Activated T-cell treated with anti-CD3 and anti-CD28 coated beads, Interleukin-2, amount 50 U/mL, for 24 hours (primary cell): ENCODE measurements around the gene MESP1.
"Not testable (repeated sequence)": the region's sequence is repeated elsewhere in the genome, so short reads cannot be mapped to it uniquely, and the experiment has no call there.

Source experiments
- DNase-seq: peaks from one replicate; pipeline ENCODE4 v3.0.0-alpha.2; 2020
- H3K27ac Mint-ChIP-seq: 2 replicates; pipeline ENCODE4 v1.8.0; 2020; ENCODE audit warnings: mild to moderate bottlenecking, mixed read lengths
- H3K27me3 Mint-ChIP-seq: 2 replicates; pipeline ENCODE4 v1.8.0; 2020; ENCODE audit warnings: mixed read lengths
- H3K36me3 Mint-ChIP-seq: 2 replicates; pipeline ENCODE4 v1.8.0; 2020; ENCODE audit warnings: low read depth, mixed read lengths
- H3K4me1 Mint-ChIP-seq: 2 replicates; pipeline ENCODE4 v1.8.0; 2020; ENCODE audit warnings: low read depth, mixed read lengths
- H3K4me3 Mint-ChIP-seq: 2 replicates; pipeline ENCODE4 v1.8.0; 2020; ENCODE audit warnings: mild to moderate bottlenecking, moderate library complexity, mixed read lengths
- H3K9me3 Mint-ChIP-seq: 2 replicates; pipeline ENCODE4 v1.8.0; 2020; ENCODE audit warnings: mixed read lengths

The MESP1 gene

GRCh38 chr15:89784686-89784960 lies 33.6 kb upstream of the MESP1 start:
- H3K36me3 Mint-ChIP-seq, result no peaks in the 10 kb centered on the region
- no peak overlapping the region for H3K27ac Mint-ChIP-seq
- H3K27me3 Mint-ChIP-seq, result peaks cover 15% of the 10 kb centered on the region
- no peak for DNase-seq
- peaks cover 8% of the 10 kb centered on the region for H3K9me3 Mint-ChIP-seq
- H3K4me3 Mint-ChIP-seq, result no peak overlapping the region
- H3K4me1 Mint-ChIP-seq, result peaks cover 15% of the 10 kb centered on the region

GRCh38 chr15:89783861-89784685 lies 33.0 kb upstream of the MESP1 start:
- no peak for DNase-seq
- Mint-ChIP-seq H3K9me3 (peaks cover 8% of the 10 kb centered on the region), H3K4me3 (no peak overlapping the region), H3K27me3 (peaks cover 19% of the 10 kb centered on the region), H3K36me3 (no peaks in the 10 kb centered on the region), H3K27ac (no peak overlapping the region), H3K4me1 (peaks cover 15% of the 10 kb centered on the region)

GRCh38 chr15:89783111-89783860 lies 32.2 kb upstream of the MESP1 start:
- H3K9me3 Mint-ChIP-seq, result peaks cover 7% of the 10 kb centered on the region
- DNase-seq, result no peak
- H3K4me1 Mint-ChIP-seq, result peaks cover 15% of the 10 kb centered on the region
- H3K27me3 Mint-ChIP-seq, result peaks cover 23% of the 10 kb centered on the region
- no peaks in the 10 kb centered on the region for H3K36me3 Mint-ChIP-seq
- no peak overlapping the region for H3K27ac Mint-ChIP-seq
- H3K4me3 Mint-ChIP-seq, result no peak overlapping the region

- not testable (repeated sequence) for H3K36me3 Mint-ChIP-seq, H3K27ac Mint-ChIP-seq, DNase-seq, H3K4me3 Mint-ChIP-seq, H3K9me3 Mint-ChIP-seq
- Mint-ChIP-seq H3K4me1 (peaks cover 15% of the 10 kb centered on the region), H3K27me3 (peaks cover 27% of the 10 kb centered on the region)
These were observed 31.5 kb upstream of the MESP1 start for GRCh38 chr15:89782619-89782950.

GRCh38 chr15:89781891-89782618 lies 31.0 kb upstream of the MESP1 start:
- H3K27ac Mint-ChIP-seq, result no peak overlapping the region
- H3K4me1 Mint-ChIP-seq, result peaks cover 15% of the 10 kb centered on the region
- DNase-seq, result no peak
- H3K36me3 Mint-ChIP-seq, result no peaks in the 10 kb centered on the region
- peaks cover 32% of the 10 kb centered on the region for H3K27me3 Mint-ChIP-seq
- no peak overlapping the region for H3K4me3 Mint-ChIP-seq
- H3K9me3 Mint-ChIP-seq, result no peaks in the 10 kb centered on the region

DNA sequence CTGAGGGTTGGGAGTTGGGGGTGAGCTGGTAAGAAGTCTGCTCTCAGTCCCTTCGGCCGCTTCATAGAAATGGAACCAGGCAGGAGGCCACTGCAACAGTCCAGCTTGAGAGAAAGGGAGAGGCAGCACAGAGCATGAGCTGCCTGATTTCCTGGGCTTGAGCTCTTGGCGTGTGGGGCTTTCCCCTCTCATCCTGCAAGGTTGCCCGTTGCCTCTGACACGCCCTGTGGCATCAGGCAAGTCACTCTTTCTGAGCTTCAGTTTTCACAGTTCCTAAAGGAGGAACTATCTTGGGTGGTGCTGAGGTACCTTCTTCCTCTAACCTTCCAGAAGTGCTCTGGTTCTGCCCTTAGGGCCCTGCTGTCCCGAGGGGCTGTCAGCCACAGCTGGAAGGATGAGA lies 30.0 kb upstream of the MESP1 start:
- no peak for DNase-seq
- H3K4me3 Mint-ChIP-seq, result no peak overlapping the region
- no peak overlapping the region for H3K27ac Mint-ChIP-seq
- no peaks in the 10 kb centered on the region for H3K36me3 Mint-ChIP-seq
- no peaks in the 10 kb centered on the region for H3K9me3 Mint-ChIP-seq
- peaks cover 37% of the 10 kb centered on the region for H3K27me3 Mint-ChIP-seq
- H3K4me1 Mint-ChIP-seq, result peaks cover 17% of the 10 kb centered on the region

GRCh38 chr15:89780601-89781000 lies 29.6 kb upstream of the MESP1 start:
- H3K4me3 Mint-ChIP-seq, result no peak overlapping the region
- H3K9me3 Mint-ChIP-seq, result no peaks in the 10 kb centered on the region
- DNase-seq, result no peak
- peaks cover 17% of the 10 kb centered on the region for H3K4me1 Mint-ChIP-seq
- H3K36me3 Mint-ChIP-seq, result no peaks in the 10 kb centered on the region
- peaks cover 39% of the 10 kb centered on the region for H3K27me3 Mint-ChIP-seq
- H3K27ac Mint-ChIP-seq, result peak overlapping the region; percentile 1

- Mint-ChIP-seq H3K9me3 (no peaks in the 10 kb centered on the region), H3K36me3 (no peaks in the 10 kb centered on the region), H3K4me1 (peaks cover 17% of the 10 kb centered on the region), H3K4me3 (no peak overlapping the region), H3K27me3 (peaks cover 45% of the 10 kb centered on the region), H3K27ac (no peak overlapping the region)
- DNase-seq, result no peak
These were observed 27.8 kb upstream of the MESP1 start for GRCh38 chr15:89778861-89779260.

- Mint-ChIP-seq H3K4me1 (peaks cover 17% of the 10 kb centered on the region), H3K9me3 (no peaks in the 10 kb centered on the region), H3K27ac (no peak overlapping the region), H3K36me3 (no peaks in the 10 kb centered on the region), H3K4me3 (no peak overlapping the region), H3K27me3 (peaks cover 45% of the 10 kb centered on the region)
- no peak for DNase-seq
These were observed 26.8 kb upstream of the MESP1 start for GRCh38 chr15:89777782-89778380.

DNA sequence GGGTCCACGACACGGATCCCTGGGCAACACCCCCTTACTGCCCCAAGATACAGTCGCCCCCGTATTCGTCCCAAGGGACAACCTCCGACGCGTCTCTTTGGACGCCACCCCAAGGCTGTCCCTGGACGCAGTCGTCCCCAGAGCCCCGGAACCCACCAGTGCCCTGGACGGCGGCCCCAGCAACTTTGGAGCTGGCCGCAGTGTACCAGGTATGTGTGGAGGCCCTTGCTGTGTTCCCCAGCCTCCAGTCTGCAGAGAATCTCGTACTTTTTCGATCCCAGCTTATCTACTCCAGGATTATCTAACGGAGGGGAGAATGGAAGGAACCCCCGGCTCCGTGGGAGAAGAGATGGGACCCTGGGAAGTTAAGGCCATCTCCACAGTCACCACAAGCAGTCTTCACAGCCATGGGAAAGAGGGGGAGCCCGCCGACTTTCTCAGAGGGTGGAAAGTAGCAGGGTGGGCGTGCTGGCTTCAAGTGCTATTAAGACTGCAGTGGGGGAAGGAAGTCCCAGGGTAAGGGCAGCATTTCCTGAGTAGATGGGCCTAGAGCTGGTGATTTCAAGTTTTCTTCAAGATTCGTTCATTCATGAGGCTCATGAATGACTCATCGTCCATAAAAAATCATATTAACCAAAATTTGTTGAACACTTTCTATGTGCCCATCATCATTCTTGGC lies 26.2 kb upstream of the MESP1 start:
- H3K27me3 Mint-ChIP-seq, result peaks cover 45% of the 10 kb centered on the region
- peaks cover 15% of the 10 kb centered on the region for H3K4me1 Mint-ChIP-seq

DNA sequence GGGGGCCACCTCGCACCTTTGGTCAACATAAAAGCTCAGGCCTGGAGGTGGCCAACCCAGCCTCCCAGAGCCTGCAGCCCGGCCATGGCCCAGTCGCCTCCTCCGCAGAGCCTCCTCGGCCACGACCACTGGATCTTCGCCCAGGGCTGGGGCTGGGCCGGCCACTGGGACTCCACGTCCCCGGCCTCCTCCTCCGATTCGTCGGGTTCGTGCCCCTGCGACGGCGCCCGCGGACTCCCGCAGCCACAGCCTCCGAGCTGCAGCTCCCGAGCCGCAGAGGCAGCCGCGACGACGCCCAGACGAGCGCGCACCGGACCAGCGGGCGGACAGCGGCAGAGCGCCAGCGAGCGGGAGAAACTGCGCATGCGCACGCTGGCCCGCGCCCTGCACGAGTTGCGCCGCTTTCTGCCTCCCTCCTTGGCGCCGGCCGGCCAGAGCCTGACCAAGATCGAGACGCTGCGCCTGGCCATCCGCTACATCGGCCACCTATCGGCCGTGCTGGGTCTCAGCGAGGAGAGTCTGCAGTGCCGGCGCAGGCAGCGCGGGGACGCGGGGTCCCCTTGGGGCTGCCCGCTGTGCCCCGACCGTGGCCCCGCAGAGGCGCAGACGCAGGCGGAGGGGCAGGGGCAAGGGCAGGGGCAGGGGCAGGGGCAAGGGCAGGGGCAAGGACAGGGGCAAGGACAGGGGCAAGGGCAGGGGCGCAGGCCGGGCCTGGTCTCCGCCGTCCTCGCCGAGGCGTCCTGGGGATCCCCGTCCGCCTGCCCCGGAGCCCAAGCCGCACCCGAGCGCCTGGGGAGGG lies 25.4 kb upstream of the MESP1 start, which contains the start of gene MESP2:
Gene MESP2, plus strand, starts transcription at position 59 of the 799 bp plus-strand sequence. Its CDS starts 26 bp downstream, at position 85.
- H3K4me1 Mint-ChIP-seq, result peaks cover 12% of the 10 kb centered on the region
- H3K27me3 Mint-ChIP-seq, result peaks cover 45% of the 10 kb centered on the region
- H3K36me3 Mint-ChIP-seq, result no peaks in the 10 kb centered on the region
- peak within 1 kb of the TSS; percentile 65 for H3K4me3 Mint-ChIP-seq
- no peaks in the 10 kb centered on the region for H3K9me3 Mint-ChIP-seq
- no peak within 1 kb of the TSS for H3K27ac Mint-ChIP-seq
- DNase-seq, result peak; percentile 77

More for the DNA sequence above, 26.2 kb upstream of the MESP1 start:
- no peaks in the 10 kb centered on the region for H3K9me3 Mint-ChIP-seq
- no peak for DNase-seq
- no peak overlapping the region for H3K27ac Mint-ChIP-seq
- H3K4me3 Mint-ChIP-seq, result no peak overlapping the region
- H3K36me3 Mint-ChIP-seq, result no peaks in the 10 kb centered on the region

DNA sequence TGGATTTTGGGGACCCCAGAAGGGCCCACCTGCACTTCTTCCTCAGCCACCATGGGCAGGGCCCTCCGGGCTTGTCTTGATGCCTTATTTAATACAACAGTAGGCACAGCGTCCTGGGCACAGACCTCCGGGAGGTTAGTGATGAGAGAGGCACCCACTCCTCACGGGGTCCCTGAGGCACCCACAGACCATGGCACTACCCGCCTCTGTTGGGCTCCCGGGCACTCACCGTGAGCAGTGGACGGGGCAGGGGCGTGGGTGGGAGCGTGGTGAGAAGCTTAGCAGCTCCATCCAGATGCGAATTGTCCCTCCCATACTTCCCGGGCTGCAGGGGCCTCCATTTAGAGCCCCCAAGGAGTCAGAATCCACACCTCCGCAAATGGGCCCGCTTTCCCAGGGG lies 24.8 kb upstream of the MESP1 start:
- H3K36me3 Mint-ChIP-seq, result no peaks in the 10 kb centered on the region
- peaks cover 39% of the 10 kb centered on the region for H3K27me3 Mint-ChIP-seq
- H3K9me3 Mint-ChIP-seq, result no peaks in the 10 kb centered on the region
- no peak overlapping the region for H3K4me3 Mint-ChIP-seq
- H3K27ac Mint-ChIP-seq, result no peak overlapping the region
- H3K4me1 Mint-ChIP-seq, result peaks cover 6% of the 10 kb centered on the region
- no peak for DNase-seq

GRCh38 chr15:89774492-89774891 lies 23.4 kb upstream of the MESP1 start:
- no peak overlapping the region for H3K4me3 Mint-ChIP-seq
- no peak overlapping the region for H3K27ac Mint-ChIP-seq
- no peaks in the 10 kb centered on the region for H3K9me3 Mint-ChIP-seq
- peaks cover 33% of the 10 kb centered on the region for H3K27me3 Mint-ChIP-seq
- H3K4me1 Mint-ChIP-seq, result peaks cover 2% of the 10 kb centered on the region
- DNase-seq, result no peak
- no peaks in the 10 kb centered on the region for H3K36me3 Mint-ChIP-seq
